H9 (cell line): Measurements from ENCODE around the gene MXD4. TPM values are rescaled to one million over a fixed set of nuclear protein-coding genes. Genes with fewer than 3 reads are reported as not detected.
A peak's percentile ranks its signal among the peaks of the same experiment; 100 is the strongest.

ENCODE experiments used
- DNase-seq: peaks from one replicate; pipeline ENCODE4 v3.0.0-alpha.2; 2017
- H2AFZ ChIP-seq: one replicate; pipeline ENCODE4 v1.6.1; 2013; ENCODE audit warnings: mild to moderate bottlenecking, low read length, control low read depth, moderate library complexity
- H2AK5ac ChIP-seq: 2 replicates; pipeline ENCODE4 v1.6.1; 2013; ENCODE audit warnings: low read length, control low read depth, mixed read lengths; ENCODE audit not compliant: insufficient read length
- H2BK120ac ChIP-seq: one replicate; pipeline ENCODE4 v1.6.1; 2013; ENCODE audit warnings: low read depth, mild to moderate bottlenecking, low read length, control low read depth, inconsistent platforms; ENCODE audit not compliant: poor library complexity, severe bottlenecking
- H2BK12ac ChIP-seq: 2 replicates; pipeline ENCODE4 v1.6.1; 2013; ENCODE audit warnings: low read length, control low read depth, mixed read lengths, low read depth; ENCODE audit not compliant: insufficient read length
- H2BK15ac ChIP-seq: 2 replicates; pipeline ENCODE4 v1.6.1; 2013; ENCODE audit warnings: low read depth, low read length, control low read depth
- H2BK20ac ChIP-seq: one replicate; pipeline ENCODE4 v1.6.1; 2013; ENCODE audit warnings: low read depth, mild to moderate bottlenecking, low read length, control low read depth, inconsistent platforms; ENCODE audit not compliant: poor library complexity, severe bottlenecking
- H2BK5ac ChIP-seq: 2 replicates; pipeline ENCODE4 v1.6.1; 2013; ENCODE audit warnings: low read length, control low read depth, mixed read lengths; ENCODE audit not compliant: insufficient read length
- H3K14ac ChIP-seq: 2 replicates; pipeline ENCODE4 v1.6.1; 2013; ENCODE audit warnings: low read length, control low read depth; ENCODE audit not compliant: insufficient read depth
- H3K18ac ChIP-seq: 2 replicates; pipeline ENCODE4 v1.6.1; 2013; ENCODE audit warnings: low read depth, mild to moderate bottlenecking, mixed read lengths, low read length, control low read depth; ENCODE audit not compliant: insufficient read length
- H3K23ac ChIP-seq: 2 replicates; pipeline ENCODE4 v1.6.1; 2013; ENCODE audit warnings: low read length, control low read depth, mixed read lengths, low read depth; ENCODE audit not compliant: insufficient read length
- H3K23me2 ChIP-seq: 2 replicates; pipeline ENCODE4 v1.6.1; 2013; ENCODE audit warnings: low read depth, mild to moderate bottlenecking, mixed read lengths, low read length, control low read depth; ENCODE audit not compliant: insufficient read length, poor library complexity, severe bottlenecking
- H3K27ac ChIP-seq: 2 replicates; pipeline ENCODE4 v1.5.1; 2013; ENCODE audit warnings: low read length, control low read depth, mixed read lengths, low read depth; ENCODE audit not compliant: insufficient read length
- H3K27me3 ChIP-seq: 2 replicates; pipeline ENCODE4 v1.6.1; 2013; ENCODE audit warnings: low read length, control low read depth, inconsistent platforms; ENCODE audit not compliant: insufficient read depth
- H3K4ac ChIP-seq: 2 replicates; pipeline ENCODE4 v1.6.1; 2013; ENCODE audit warnings: low read depth, mild to moderate bottlenecking, control low read depth, inconsistent platforms, low read length, moderate library complexity
- H3K4me1 ChIP-seq: 2 replicates; pipeline ENCODE4 v1.6.1; 2013; ENCODE audit warnings: low read length, control low read depth, inconsistent platforms; ENCODE audit not compliant: insufficient read depth
- H3K4me2 ChIP-seq: 2 replicates; pipeline ENCODE4 v1.6.1; 2013; ENCODE audit warnings: low read length, control low read depth, mixed read lengths; ENCODE audit not compliant: insufficient read length, insufficient read depth
- H3K56ac ChIP-seq: 2 replicates; pipeline ENCODE4 v1.6.1; 2013; ENCODE audit warnings: low read depth, mild to moderate bottlenecking, mixed read lengths, low read length, control low read depth; ENCODE audit not compliant: insufficient read length
- H3K79me1 ChIP-seq: 2 replicates; pipeline ENCODE4 v1.6.1; 2013; ENCODE audit warnings: low read depth, mild to moderate bottlenecking, moderate library complexity, low read length, control low read depth, inconsistent platforms; ENCODE audit not compliant: insufficient read depth, poor library complexity, severe bottlenecking
- H3K79me2 ChIP-seq: 2 replicates; pipeline ENCODE4 v1.6.1; 2013; ENCODE audit warnings: low read length, control low read depth, inconsistent platforms; ENCODE audit not compliant: insufficient read depth
- H3K9ac ChIP-seq: 2 replicates; pipeline ENCODE4 v1.6.1; 2013; ENCODE audit warnings: low read length, control low read depth, mixed read lengths; ENCODE audit not compliant: insufficient read length; ENCODE audit errors: extremely low read depth
- H3K9me3 ChIP-seq: one replicate; pipeline ENCODE4 v1.6.1; 2013; ENCODE audit warnings: low read depth, low read length, inconsistent platforms; ENCODE audit not compliant: control insufficient read depth
- H3T11ph ChIP-seq: one replicate; pipeline ENCODE4 v1.6.1; 2013; ENCODE audit warnings: mild to moderate bottlenecking, low read length, control low read depth, inconsistent platforms
- H4K20me1 ChIP-seq: one replicate; pipeline ENCODE4 v1.6.1; 2013; ENCODE audit not compliant: control insufficient read depth, insufficient read length, insufficient read depth
- H4K5ac ChIP-seq: 2 replicates; pipeline ENCODE4 v1.6.1; 2013; ENCODE audit warnings: low read depth, mild to moderate bottlenecking, mixed read lengths, low read length, control low read depth; ENCODE audit not compliant: insufficient read length
- H4K8ac ChIP-seq: replicated peaks from 2 replicates; pipeline ENCODE4 v1.6.1; 2013; ENCODE audit warnings: low read length, control low read depth, mixed read lengths, low read depth; ENCODE audit not compliant: insufficient read length
- H4K91ac ChIP-seq: 2 replicates; pipeline ENCODE4 v1.6.1; 2013; ENCODE audit warnings: low read depth, mild to moderate bottlenecking, moderate library complexity, mixed read lengths, low read length, control low read depth; ENCODE audit not compliant: insufficient read length
- H3K27ac Mint-ChIP-seq, 3 experiments: 2 replicates in 2 of 3; 3 replicates in 1 of 3; pipeline ENCODE4 v1.8.0; 2020 to 2021; ENCODE audit warnings: mixed read lengths in 3 of 3, mild to moderate bottlenecking in 1 of 3, moderate library complexity in 1 of 3
- H3K27me3 Mint-ChIP-seq: 2 replicates; pipeline ENCODE4 v1.8.0; 2021; ENCODE audit warnings: low read depth, mild to moderate bottlenecking, moderate library complexity, mixed read lengths
- H3K36me3 Mint-ChIP-seq, 3 experiments: 2 replicates in 2 of 3; 3 replicates in 1 of 3; pipeline ENCODE4 v1.8.0; 2020 to 2021; ENCODE audit warnings: low read depth in 3 of 3, mixed read lengths in 3 of 3; ENCODE audit not compliant: insufficient read depth in 1 of 3
- H3K4me1 Mint-ChIP-seq, 2 experiments: 2 replicates each; pipeline ENCODE4 v1.8.0; 2020; ENCODE audit warnings: mixed read lengths in 2 of 2
- H3K4me3 Mint-ChIP-seq, 2 experiments: 2 replicates in 1 of 2; 3 replicates in 1 of 2; pipeline ENCODE4 v1.8.0; 2020 to 2021; ENCODE audit warnings: mild to moderate bottlenecking in 2 of 2, mixed read lengths in 2 of 2, moderate library complexity in 1 of 2
- H3K9me3 Mint-ChIP-seq, 2 experiments: 2 replicates in 1 of 2; 3 replicates in 1 of 2; pipeline ENCODE4 v1.8.0; 2020; ENCODE audit warnings: mild to moderate bottlenecking in 2 of 2, mixed read lengths in 2 of 2, moderate library complexity in 1 of 2
- CTCF ChIP-seq: fragments of 200-600 bp; sonication (generic); conservative IDR thresholded peaks from 3 replicates; pipeline ENCODE4 v1.8.0; 2021; ENCODE audit warnings: antibody characterized with exemption, mild to moderate bottlenecking
- WGBS: extraction: QIAGEN DNeasy Blood & Tissue Kit; methylation state at CpG from one replicate; pipeline ENCODE4 v1.1.7; 2013; ENCODE audit warnings: missing lambda C conversion rate, low lambda C conversion rate, mixed read lengths; ENCODE audit not compliant: insufficient read length; ENCODE audit errors: extremely low coverage; 5-methylcytosine and 5-hydroxymethylcytosine counted together
- total RNA-seq: library from RNA; stranded (reverse); gene quantifications from 2 replicates; pipeline ENCODE4 v1.2.1, GENCODE V29; 2021

The MXD4 gene
- total RNA-seq, 1 experiment from 2014 or later, result 24.1 TPM

DNA sequence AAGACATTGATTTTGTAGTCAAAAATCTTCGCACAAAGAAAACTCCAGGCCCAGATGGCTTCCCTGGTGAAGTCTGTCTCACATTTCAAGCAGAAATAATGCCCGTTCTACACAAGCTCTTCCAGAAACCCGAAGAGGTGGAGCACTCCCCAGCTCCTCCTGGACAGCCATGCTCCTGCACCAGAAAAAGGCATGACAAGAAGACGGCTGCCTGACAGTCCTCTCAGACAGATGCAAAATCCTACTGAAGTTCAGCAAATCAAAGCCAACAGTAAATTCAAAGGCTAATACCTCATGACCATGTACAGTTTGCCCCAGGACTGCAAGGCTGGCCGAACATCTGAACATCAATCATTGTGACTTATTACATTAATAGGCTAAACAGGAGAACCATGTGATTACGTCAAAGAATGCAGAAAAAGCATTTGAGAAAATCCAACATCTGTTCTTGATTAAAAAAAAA lies 30.8 kb upstream of the MXD4 start:
- TF ChIP-seq CTCF, result no peak
- no peaks in the 10 kb centered on the region; the same call in 1 of the 2 replicates for H3K27me3 Mint-ChIP-seq
- H4K91ac ChIP-seq, result no peak overlapping the region
- no peaks in the 10 kb centered on the region; a peak in 1 of 7 replicates for H3K36me3 Mint-ChIP-seq
- H2BK12ac ChIP-seq, result no peak overlapping the region
- no peak overlapping the region for H3K4me2 ChIP-seq
- H3K18ac ChIP-seq, result no peak overlapping the region
- no peak overlapping the region for H2BK120ac ChIP-seq
- no peaks in the 10 kb centered on the region for H4K20me1 ChIP-seq
- no peaks in the 10 kb centered on the region for H3K79me1 ChIP-seq
- no peak overlapping the region for H4K8ac ChIP-seq
- peaks cover 6 to 8% of the 10 kb centered on the region in 2 experiments for H3K9me3 Mint-ChIP-seq
- H2AK5ac ChIP-seq, result no peak overlapping the region
- no peak overlapping the region for H3K4ac ChIP-seq
- H3K4me1 Mint-ChIP-seq, result peaks cover 3 to 10% of the 10 kb centered on the region in 2 experiments; a peak in 3 of 4 replicates
- H3K23me2 ChIP-seq, result no peaks in the 10 kb centered on the region
- no peak overlapping the region for H2BK20ac ChIP-seq
- H3K27ac Mint-ChIP-seq, result peak overlapping the region in 1 of 3 experiments; percentile 60; a peak in 1 of 7 replicates
- WGBS, result no CpG with 5 or more reads among the region's 6 CpGs
- no peak overlapping the region for H3K14ac ChIP-seq
- H3T11ph ChIP-seq, result no peak overlapping the region
- no peak overlapping the region for H3K23ac ChIP-seq
- no peak overlapping the region for H3K27ac ChIP-seq
- H2BK5ac ChIP-seq, result no peak overlapping the region
- no peak overlapping the region for H3K4me3 Mint-ChIP-seq
- DNase-seq, result no peak
- no peak overlapping the region for H3K56ac ChIP-seq
- no peaks in the 10 kb centered on the region for H3K9me3 ChIP-seq
- H3K79me2 ChIP-seq, result no peaks in the 10 kb centered on the region
- H3K4me1 ChIP-seq, result no peaks in the 10 kb centered on the region
- no peak overlapping the region for H2BK15ac ChIP-seq
- no peak overlapping the region for H3K9ac ChIP-seq
- H2AFZ ChIP-seq, result no peak overlapping the region
- H4K5ac ChIP-seq, result no peak overlapping the region
- no peaks in the 10 kb centered on the region for H3K27me3 ChIP-seq
